RWPE2 (cell line): Measurements from ENCODE around the gene ZNF362.

Experiments
- ATAC-seq: fragments of 200-7000 bp; cut with Tn5 transposase; 3 replicates; pipeline ENCODE4 v1.9.1; 2021; ENCODE audit warnings: low read depth
- DNase-seq: peaks from one replicate; pipeline ENCODE4 v3.0.0-alpha.2; 2020; ENCODE audit warnings: low spot score
- H3K27ac ChIP-seq: fragments of 450-650 bp; 2 replicates; pipeline ENCODE4 v1.5.1; 2017; ENCODE audit warnings: mild to moderate bottlenecking; ENCODE audit not compliant: poor library complexity, severe bottlenecking
- H3K27me3 ChIP-seq: fragments of 250-450 bp; sonication (Bioruptor Pico); 2 replicates; pipeline ENCODE4 v1.5.1; 2021; ENCODE audit warnings: mild to moderate bottlenecking, moderate library complexity; ENCODE audit not compliant: insufficient read depth, poor library complexity, severe bottlenecking
- H3K36me3 ChIP-seq: fragments of 250-450 bp; sonication (Bioruptor Pico); 2 replicates; pipeline ENCODE4 v1.5.1; 2020; ENCODE audit warnings: low read depth, mild to moderate bottlenecking, moderate library complexity
- H3K4me1 ChIP-seq: fragments of 250-450 bp; sonication (Bioruptor Pico); 2 replicates; pipeline ENCODE4 v1.5.1; 2021; ENCODE audit warnings: mild to moderate bottlenecking, moderate library complexity; ENCODE audit not compliant: insufficient read depth, poor library complexity, severe bottlenecking
- H3K4me3 ChIP-seq: fragments of 250-450 bp; sonication (Bioruptor Pico); 2 replicates; pipeline ENCODE4 v1.5.1; 2021; ENCODE audit warnings: mild to moderate bottlenecking, moderate library complexity; ENCODE audit not compliant: severe bottlenecking
- H3K9me3 ChIP-seq: fragments of 250-450 bp; sonication (Bioruptor Pico); 2 replicates; pipeline ENCODE4 v1.5.1; 2021; ENCODE audit warnings: mild to moderate bottlenecking, moderate library complexity; ENCODE audit not compliant: severe bottlenecking
- CTCF ChIP-seq: fragments of 450-650 bp; IDR thresholded peaks from one replicate; pipeline ENCODE4 v1.5.1; 2017; ENCODE audit warnings: mild to moderate bottlenecking, moderate library complexity; ENCODE audit not compliant: poor library complexity, severe bottlenecking

ZNF362 gene

GRCh38 chr1:33221385-33221758 lies 34.9 kb upstream of the ZNF362 start:
- no peak overlapping the region for H3K4me3 ChIP-seq
- DNase-seq (no peak), ATAC-seq (peak; percentile 28)
- H3K9me3 ChIP-seq, result peaks cover 3% of the 10 kb centered on the region
- H3K36me3 ChIP-seq, result no peaks in the 10 kb centered on the region
- no peak for TF ChIP-seq CTCF
- no peaks in the 10 kb centered on the region for H3K27me3 ChIP-seq
- H3K4me1 ChIP-seq, result peaks cover 38% of the 10 kb centered on the region
- H3K27ac ChIP-seq, result peak overlapping the region; percentile 99

- no peak for TF ChIP-seq CTCF
- Histone ChIP-seq H3K4me1 (peaks cover 38% of the 10 kb centered on the region), H3K27ac (peak overlapping the region; percentile 99), H3K4me3 (no peak overlapping the region), H3K36me3 (no peaks in the 10 kb centered on the region), H3K9me3 (peaks cover 3% of the 10 kb centered on the region), H3K27me3 (no peaks in the 10 kb centered on the region)
- DNase-seq (no peak), ATAC-seq (no peak)
These were observed 33.9 kb upstream of the ZNF362 start for GRCh38 chr1:33222381-33222780.

GRCh38 chr1:33224166-33224707 lies 32.1 kb upstream of the ZNF362 start:
- Histone ChIP-seq H3K4me1 (peaks cover 33% of the 10 kb centered on the region), H3K4me3 (no peak overlapping the region), H3K27ac (no peak overlapping the region), H3K9me3 (peaks cover 3% of the 10 kb centered on the region), H3K27me3 (no peaks in the 10 kb centered on the region), H3K36me3 (no peaks in the 10 kb centered on the region)
- no peak for TF ChIP-seq CTCF
- ATAC-seq (no peak), DNase-seq (no peak)

- ATAC-seq, result no peak
- no peaks in the 10 kb centered on the region for H3K27me3 ChIP-seq
- TF ChIP-seq CTCF, result no peak
These were observed 30.7 kb upstream of the ZNF362 start for GRCh38 chr1:33225586-33225985.

GRCh38 chr1:33228935-33229487 lies 27.3 kb upstream of the ZNF362 start:
- Histone ChIP-seq H3K4me3 (no peak overlapping the region), H3K9me3 (peaks cover 1% of the 10 kb centered on the region), H3K27me3 (no peaks in the 10 kb centered on the region), H3K4me1 (no peaks in the 10 kb centered on the region), H3K27ac (no peak overlapping the region), H3K36me3 (no peaks in the 10 kb centered on the region)
- TF ChIP-seq CTCF, result no peak
- DNase-seq, result no peak
- peak; percentile 63; the same call in 2 of the 3 replicates for ATAC-seq

More at GRCh38 chr1:33225586-33225985, 30.7 kb upstream of the ZNF362 start:
- no peak for DNase-seq
- Histone ChIP-seq H3K9me3 (peaks cover 3% of the 10 kb centered on the region), H3K4me1 (peaks cover 19% of the 10 kb centered on the region), H3K27ac (no peak overlapping the region), H3K4me3 (no peak overlapping the region), H3K36me3 (no peaks in the 10 kb centered on the region)
